ENCODE measurements around the gene PRKD1. TPM values are rescaled to one million over a fixed set of nuclear protein-coding genes. Genes with fewer than 3 reads are reported as not detected.

PRKD1 gene
- total RNA-seq, 1 experiment from 2014 or later = 2.7 TPM

DNA sequence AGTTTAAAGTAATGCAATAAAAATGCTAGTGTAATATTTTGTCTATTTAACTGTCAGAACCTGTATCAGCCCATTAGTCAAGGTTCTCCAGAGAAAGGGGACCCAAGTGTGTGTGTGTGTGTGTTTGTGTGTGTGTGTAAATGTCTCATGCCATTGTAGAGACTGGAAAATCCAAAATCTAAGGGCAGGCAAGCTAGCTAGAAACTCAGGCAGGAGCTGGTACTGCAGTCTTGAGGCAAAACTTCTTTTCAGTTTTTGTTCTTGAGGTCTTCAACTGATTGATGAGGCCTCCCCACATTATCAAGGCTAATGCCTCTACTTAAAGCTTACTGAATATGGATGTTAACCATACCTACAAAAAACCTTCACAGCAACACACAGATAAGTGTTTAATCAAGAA, 126.7 kb downstream of the PRKD1 start:
- Histone ChIP-seq H4K20me1 (ENCODE audit: control insufficient read depth, insufficient read depth, insufficient read length) (no peaks in the 10 kb centered on the region), H3K27me3 (ENCODE audit: insufficient read depth, low read length) (no peaks in the 10 kb centered on the region), H3K4ac (ENCODE audit: low read depth, low read length) (no peak overlapping the region), H3T11ph (ENCODE audit: low read length) (no peak overlapping the region), H3K23ac (ENCODE audit: insufficient read length, low read depth, low read length) (no peak overlapping the region), H2AK5ac (ENCODE audit: insufficient read length, low read length) (no peak overlapping the region), H3K79me2 (ENCODE audit: insufficient read depth, low read length) (no peaks in the 10 kb centered on the region), H2AFZ (ENCODE audit: low read length) (no peak overlapping the region), H3K9me3 (ENCODE audit: control insufficient read depth, low read depth, low read length) (no peaks in the 10 kb centered on the region), H4K8ac (replicated peaks; ENCODE audit: insufficient read length, low read depth, low read length) (no peak overlapping the region), H4K5ac (ENCODE audit: insufficient read length, low read depth, low read length) (no peak overlapping the region), H3K4me1 (ENCODE audit: insufficient read depth, low read length) (peaks cover 1% of the 10 kb centered on the region), H3K79me1 (ENCODE audit: insufficient read depth, low read depth, low read length, poor library complexity, severe bottlenecking) (no peaks in the 10 kb centered on the region), H4K91ac (ENCODE audit: insufficient read length, low read depth, low read length) (no peak overlapping the region), H3K18ac (ENCODE audit: insufficient read length, low read depth, low read length) (no peak overlapping the region), H3K56ac (ENCODE audit: insufficient read length, low read depth, low read length) (no peak overlapping the region), H2BK120ac (ENCODE audit: low read depth, low read length, poor library complexity, severe bottlenecking) (no peak overlapping the region), H2BK5ac (ENCODE audit: insufficient read length, low read length) (no peak overlapping the region), H3K27ac (ENCODE audit: insufficient read length, low read depth, low read length) (no peak overlapping the region), H3K4me2 (ENCODE audit: insufficient read depth, insufficient read length, low read length) (no peak overlapping the region), H3K9ac (ENCODE audit: extremely low read depth, insufficient read length, low read length) (no peak overlapping the region), H3K23me2 (ENCODE audit: insufficient read length, low read depth, low read length, poor library complexity, severe bottlenecking) (no peaks in the 10 kb centered on the region), H2BK15ac (ENCODE audit: low read depth, low read length) (no peak overlapping the region), H2BK20ac (ENCODE audit: low read depth, low read length, poor library complexity, severe bottlenecking) (no peak overlapping the region), H2BK12ac (ENCODE audit: insufficient read length, low read depth, low read length) (no peak overlapping the region), H3K14ac (ENCODE audit: insufficient read depth, low read length) (no peak overlapping the region)
- DNase-seq = no peak
- peaks cover 21 to 23% of the 10 kb centered on the region in 2 experiments for H3K4me1 Mint-ChIP-seq
- H3K9me3 Mint-ChIP-seq = no peaks in the 10 kb centered on the region
- no peaks in the 10 kb centered on the region for H3K36me3 Mint-ChIP-seq (ENCODE audit: insufficient read depth in 1 of 3, low read depth in 3 of 3)
- H3K4me3 Mint-ChIP-seq = no peak overlapping the region
- H3K27ac Mint-ChIP-seq = no peak overlapping the region
- H3K27me3 Mint-ChIP-seq (ENCODE audit: low read depth) = no peaks in the 10 kb centered on the region
- TF ChIP-seq, protein P1, sequence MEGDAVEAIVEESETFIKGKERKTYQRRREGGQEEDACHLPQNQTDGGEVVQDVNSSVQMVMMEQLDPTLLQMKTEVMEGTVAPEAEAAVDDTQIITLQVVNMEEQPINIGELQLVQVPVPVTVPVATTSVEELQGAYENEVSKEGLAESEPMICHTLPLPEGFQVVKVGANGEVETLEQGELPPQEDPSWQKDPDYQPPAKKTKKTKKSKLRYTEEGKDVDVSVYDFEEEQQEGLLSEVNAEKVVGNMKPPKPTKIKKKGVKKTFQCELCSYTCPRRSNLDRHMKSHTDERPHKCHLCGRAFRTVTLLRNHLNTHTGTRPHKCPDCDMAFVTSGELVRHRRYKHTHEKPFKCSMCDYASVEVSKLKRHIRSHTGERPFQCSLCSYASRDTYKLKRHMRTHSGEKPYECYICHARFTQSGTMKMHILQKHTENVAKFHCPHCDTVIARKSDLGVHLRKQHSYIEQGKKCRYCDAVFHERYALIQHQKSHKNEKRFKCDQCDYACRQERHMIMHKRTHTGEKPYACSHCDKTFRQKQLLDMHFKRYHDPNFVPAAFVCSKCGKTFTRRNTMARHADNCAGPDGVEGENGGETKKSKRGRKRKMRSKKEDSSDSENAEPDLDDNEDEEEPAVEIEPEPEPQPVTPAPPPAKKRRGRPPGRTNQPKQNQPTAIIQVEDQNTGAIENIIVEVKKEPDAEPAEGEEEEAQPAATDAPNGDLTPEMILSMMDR (conservative IDR thresholded peaks at IDR 0.05) = peak; percentile 34; the same call in 2 of the 3 replicates
